Breast epithelium (tissue), 4 donors: ENCODE measurements around the gene RRAD. TPM values are rescaled to one million over a fixed set of nuclear protein-coding genes. Genes with fewer than 3 reads are reported as not detected.
"Not testable (repeated sequence)": the region's sequence is repeated elsewhere in the genome, so short reads cannot be mapped to it uniquely, and the experiment has no call there.

Source experiments
- DNase-seq, 2 donors: peaks; one replicate each; pipeline ENCODE4 v3.0.0-alpha.2; 2019; ENCODE audit warnings: low spot score in 2 of 2
- H3K27ac ChIP-seq, 2 donors: fragments of 200-600 bp; sonication (generic) in 1 of 2; one replicate each; pipeline ENCODE4 v1.5.1; 2016 to 2019; ENCODE audit warnings: mild to moderate bottlenecking in 1 of 2
- H3K27me3 ChIP-seq, 2 donors: fragments of 200-600 bp; sonication (generic) in 1 of 2; one replicate each; pipeline versions ENCODE4 v1.5.1 to v1.6.0; 2017 to 2019; ENCODE audit warnings: control low read depth in 1 of 2, mild to moderate bottlenecking in 1 of 2
- H3K36me3 ChIP-seq: fragments of 200-600 bp; one replicate; pipeline ENCODE4 v1.5.1; 2019
- H3K4me1 ChIP-seq, 2 donors: fragments of 200-600 bp; sonication (generic); one replicate each; pipeline ENCODE4 v1.5.1; 2016 to 2019; ENCODE audit warnings: control low read depth in 1 of 2
- H3K4me3 ChIP-seq, 3 donors: fragments of 200-600 bp; sonication (generic); 1 replicate in 2 of 3; 2 replicates in 1 of 3; pipeline ENCODE4 v1.5.1; 2016 to 2019; ENCODE audit warnings: mild to moderate bottlenecking in 3 of 3, moderate library complexity in 2 of 3
- H3K9me3 ChIP-seq, 2 donors: fragments of 200-600 bp; sonication (generic) in 1 of 2; one replicate each; pipeline ENCODE4 v1.5.1; 2016 to 2019; ENCODE audit warnings: control low read depth in 1 of 2
- CTCF ChIP-seq, 3 donors: fragments of 450-650 bp; IDR thresholded peaks; one replicate each; pipeline ENCODE4 v1.5.1; 2016 to 2017; ENCODE audit warnings: antibody characterized with exemption in 3 of 3, mild to moderate bottlenecking in 3 of 3, moderate library complexity in 3 of 3
- POLR2A ChIP-seq: fragments of 450-650 bp; IDR thresholded peaks from one replicate; pipeline ENCODE4 v1.6.1; 2016; ENCODE audit warnings: antibody characterized with exemption, mild to moderate bottlenecking, moderate library complexity
- POLR2AphosphoS5 ChIP-seq, 3 donors: sonication (generic); formaldehyde crosslinking; IDR thresholded peaks; one replicate each; pipeline ENCODE4 v1.6.1; 2017; ENCODE audit warnings: antibody characterized with exemption in 3 of 3
- intact Hi-C: fragments of 100-400 bp; cut with DNase I; formaldehyde crosslinking; loops from one replicate; pipeline ENCODE4 v1.15.1; 2023; ENCODE audit warnings: low total_unique reads
- total RNA-seq, 3 donors: library from RNA; depleted of rRNA; stranded (reverse); fragments of >200 nt; gene quantifications; one replicate each; pipeline ENCODE4 v1.1.0, GENCODE V29; 2016

Gene RRAD
- total RNA-seq, 3 donors from 2014 or later = 7.7 to 11.1 (median 8.0) TPM

GRCh38 chr16:66959704-66960161, 34.4 kb upstream of the RRAD start:
- H3K36me3 ChIP-seq = no peaks in the 10 kb centered on the region
- intact Hi-C loops = loop anchor here (10.0 kb wide), 1 partner anchor 185 kb away; no protein-coding TSS in a partner anchor
- no peaks in the 10 kb centered on the region for H3K9me3 ChIP-seq
- H3K27me3 ChIP-seq = no peaks in the 10 kb centered on the region
- no peak overlapping the region for H3K4me3 ChIP-seq
- TF ChIP-seq CTCF (IDR thresholded peaks at IDR 0.05) (no peak), POLR2AphosphoS5 (IDR thresholded peaks at IDR 0.05) (no peak), POLR2A (no peak)
- H3K4me1 ChIP-seq = no peaks in the 10 kb centered on the region
- DNase-seq = no peak
- no peak overlapping the region for H3K27ac ChIP-seq

DNA sequence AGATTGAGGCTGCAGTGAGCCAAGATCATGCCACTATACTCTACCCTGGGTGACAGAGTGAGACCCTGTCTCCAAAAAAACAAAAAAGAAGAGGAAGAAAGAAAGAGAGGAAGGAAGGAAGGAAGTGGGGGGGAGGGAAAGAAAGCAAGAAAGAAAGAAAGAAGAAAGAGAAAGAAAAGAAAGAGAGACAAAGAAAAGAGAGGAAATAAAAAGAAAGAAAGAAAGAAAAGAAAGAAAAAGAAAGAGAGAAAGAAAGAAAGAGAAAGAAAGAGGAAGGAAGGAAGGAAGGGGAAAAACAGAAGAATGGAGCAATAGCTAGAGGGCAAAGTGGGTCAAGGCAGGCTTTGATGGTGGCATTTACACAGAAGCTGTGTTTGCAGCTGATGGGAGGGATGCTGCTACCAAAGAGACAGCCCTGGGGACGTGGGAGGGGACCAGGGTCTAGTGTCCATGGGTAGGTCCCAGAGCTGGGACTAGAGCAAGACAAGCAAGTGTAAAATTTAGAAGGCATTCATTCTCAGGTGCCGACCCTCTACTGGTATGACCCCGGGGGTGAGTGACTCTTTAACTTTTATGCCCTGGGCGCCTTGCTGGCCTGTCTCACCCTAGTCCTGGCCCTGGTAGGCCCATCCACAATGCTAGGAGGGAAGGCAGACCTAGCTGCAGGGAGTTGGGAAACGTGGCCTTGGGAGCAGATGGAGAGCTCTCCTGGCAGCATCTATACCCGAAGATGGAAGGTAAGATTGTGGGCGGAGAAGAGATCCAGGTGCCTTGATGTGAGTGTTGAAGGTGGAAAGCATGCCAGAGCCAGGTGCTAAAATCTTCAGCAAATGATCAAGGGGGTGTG, 33.7 kb upstream of the RRAD start:
- Histone ChIP-seq H3K4me1 (no peaks in the 10 kb centered on the region), H3K4me3 (no peak overlapping the region), H3K27me3 (no peaks in the 10 kb centered on the region), H3K9me3 (no peaks in the 10 kb centered on the region), H3K27ac (no peak overlapping the region), H3K36me3 (no peaks in the 10 kb centered on the region)
- no peak for DNase-seq
- intact Hi-C loops = no loop called here
- TF ChIP-seq CTCF (IDR thresholded peaks at IDR 0.05) = no peak
- TF ChIP-seq POLR2A = no peak

DNA sequence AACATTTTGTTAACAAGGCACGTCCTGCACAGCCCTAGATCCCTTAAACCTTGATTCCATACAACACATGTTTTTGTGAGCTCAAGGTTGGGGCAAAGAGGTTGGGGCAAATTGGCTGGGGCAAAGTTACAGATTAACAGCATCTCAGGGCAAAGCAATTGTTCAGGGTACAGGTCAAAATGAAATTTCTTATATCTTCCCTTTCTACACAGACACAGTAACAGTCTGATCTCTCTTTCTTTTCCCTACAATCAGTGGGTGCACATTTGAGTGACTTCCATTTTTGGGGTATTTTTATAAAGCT, 30.8 kb upstream of the RRAD start:
- intact Hi-C loops = not testable (repeated sequence)

DNA sequence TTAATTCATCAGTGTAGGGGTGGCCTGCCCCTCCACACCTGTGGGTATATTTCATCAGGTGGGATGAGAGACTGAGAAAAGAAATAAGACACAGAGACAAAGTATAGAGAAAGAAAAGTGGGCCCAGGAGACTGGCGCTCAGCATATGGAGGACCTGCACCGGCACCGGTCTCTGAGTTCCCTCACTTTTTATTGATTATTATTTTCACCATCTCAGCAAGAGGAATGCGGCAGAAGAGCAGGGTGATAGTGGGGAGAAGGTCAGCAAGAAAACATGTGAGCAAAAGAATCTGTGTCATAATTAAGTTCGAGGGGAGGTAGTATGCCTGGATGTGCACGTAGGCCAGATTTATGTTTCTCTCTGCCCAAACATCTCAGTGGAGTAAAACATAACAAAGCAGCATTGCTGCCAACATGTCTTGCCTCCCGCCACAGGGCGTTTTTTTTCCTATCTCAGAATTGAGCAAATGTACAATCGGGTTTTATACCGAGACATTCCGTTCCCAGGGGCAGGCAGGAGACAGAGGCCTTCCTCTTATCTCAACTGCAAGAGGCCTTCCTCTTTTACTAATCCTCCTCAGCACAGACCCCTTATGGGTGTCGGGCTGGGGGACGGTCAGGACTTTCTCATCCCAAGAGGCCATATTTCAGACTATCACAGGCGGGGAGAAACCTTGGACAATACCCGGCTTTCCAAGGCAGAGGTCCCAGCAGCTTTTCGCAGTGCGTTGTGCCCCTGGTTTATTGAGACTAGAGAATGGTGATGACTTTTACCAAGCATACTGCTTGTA, 30.2 kb upstream of the RRAD start:
- H3K4me3 ChIP-seq, H3K27me3 ChIP-seq, intact Hi-C loops, H3K9me3 ChIP-seq, H3K36me3 ChIP-seq, H3K4me1 ChIP-seq, DNase-seq, H3K27ac ChIP-seq: not testable (repeated sequence)

More for the DNA sequence above, 30.8 kb upstream of the RRAD start:
- not testable (repeated sequence) for H3K27ac ChIP-seq, H3K27me3 ChIP-seq, H3K9me3 ChIP-seq, DNase-seq, H3K36me3 ChIP-seq, H3K4me3 ChIP-seq, H3K4me1 ChIP-seq

DNA sequence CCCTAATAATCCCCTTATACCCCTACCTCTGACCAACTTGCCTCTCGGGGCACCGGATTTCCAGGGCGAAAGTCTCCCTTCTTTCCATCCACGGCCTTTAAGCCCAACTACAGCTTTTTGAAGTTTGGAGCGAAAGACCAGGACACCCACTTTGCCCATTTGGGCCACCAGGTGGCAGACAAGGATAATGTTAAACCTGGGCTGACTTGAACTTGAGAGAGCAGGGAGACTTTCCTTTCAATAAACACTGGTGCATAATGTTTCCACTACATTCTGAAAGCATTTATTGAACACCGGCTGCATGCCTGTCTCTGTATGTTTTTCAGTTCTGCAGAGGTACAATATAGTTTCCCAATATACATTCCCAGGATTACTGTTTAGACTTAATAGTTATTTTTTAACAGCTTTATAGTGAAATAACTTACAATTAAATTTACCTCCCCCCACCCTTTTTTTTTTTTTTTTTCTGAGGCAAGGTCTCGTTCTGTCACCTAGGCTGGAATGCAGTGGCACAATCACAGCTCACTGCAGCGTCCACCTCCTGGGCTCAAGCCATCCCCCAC, 28.8 kb upstream of the RRAD start:
- Histone ChIP-seq H3K9me3 (no peaks in the 10 kb centered on the region), H3K36me3 (no peaks in the 10 kb centered on the region), H3K27me3 (peaks cover 0 to 6% of the 10 kb centered on the region in 2 donors), H3K4me1 (no peaks in the 10 kb centered on the region), H3K27ac (no peak overlapping the region), H3K4me3 (no peak overlapping the region)
- peak; percentile 58 to 68 for DNase-seq
- TF ChIP-seq POLR2A = no peak
- peak; percentile 59 to 81 (median 78) for TF ChIP-seq CTCF (IDR thresholded peaks at IDR 0.05)
- intact Hi-C loops = no loop called here
